IPS-11a (cell line): ENCODE results near the gene HUNK.

ENCODE experiments used
- H3K4me3 ChIP-seq: one replicate; pipeline ENCODE4 v1.5.1; 2013; ENCODE audit warnings: low read depth, low read length, control low read depth

The HUNK gene

DNA sequence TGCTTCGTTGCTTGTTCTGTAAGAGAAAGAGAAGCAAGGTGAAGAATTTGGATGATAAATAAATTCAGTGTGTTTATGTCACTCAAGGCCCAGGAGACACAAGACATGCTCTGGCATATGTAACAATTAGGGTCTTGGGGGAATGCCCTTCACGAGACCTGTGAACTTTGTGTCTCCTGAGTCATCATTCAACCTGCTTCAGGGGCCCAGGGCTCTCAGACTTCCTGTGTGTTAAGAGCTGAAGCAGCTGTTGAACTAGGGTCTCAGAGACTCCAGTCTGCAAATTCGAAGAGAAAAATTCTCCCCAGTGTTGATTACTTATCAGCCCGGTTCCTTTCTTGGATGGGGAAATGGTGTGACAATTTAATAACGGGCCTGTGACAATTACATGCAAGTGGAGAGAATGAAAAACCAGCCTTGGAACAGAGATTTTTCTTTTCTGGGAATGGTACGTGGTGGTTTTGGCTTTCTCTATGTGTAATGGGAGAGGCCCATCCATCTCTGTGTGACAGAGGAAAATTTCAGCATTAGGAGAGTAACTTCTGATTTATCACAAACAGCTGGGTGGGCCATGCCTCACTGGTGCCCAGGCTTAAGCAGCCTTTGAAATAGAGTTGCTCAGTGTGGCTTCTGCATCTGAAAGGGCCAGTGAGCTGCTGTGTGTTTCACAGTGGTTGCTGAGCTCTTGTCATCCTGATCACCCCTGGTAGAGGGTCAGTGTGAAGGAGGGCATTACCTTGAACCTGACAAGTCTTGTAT is 22.4 kb downstream of the HUNK start:
- H3K4me3 ChIP-seq: no peak overlapping the region

- H3K4me3 ChIP-seq: no peak overlapping the region
Measured at GRCh38 chr21:31896019-31896418, 23.2 kb downstream of the HUNK start.

DNA sequence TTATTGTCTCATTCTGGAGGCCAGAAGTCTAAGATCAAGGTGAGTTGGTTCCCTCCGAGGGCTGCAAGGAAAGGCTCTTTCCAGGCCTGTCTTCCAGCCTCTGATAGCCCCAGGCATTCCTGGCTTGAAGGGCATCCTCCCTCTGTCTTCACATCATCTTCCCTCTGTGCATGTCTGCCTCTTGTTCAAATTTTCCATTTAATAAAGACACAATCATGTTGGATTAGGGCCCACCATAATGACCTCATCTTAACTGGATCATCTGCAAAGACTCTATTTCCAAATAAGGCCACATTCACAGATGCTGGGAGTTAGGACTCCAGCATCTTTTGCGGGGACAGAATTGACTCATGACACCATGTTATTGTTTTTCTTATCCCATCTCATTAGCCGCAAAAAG is 24.5 kb downstream of the HUNK start:
- H3K4me3 ChIP-seq: no peak overlapping the region

- H3K4me3 ChIP-seq: no peak overlapping the region
Measured at GRCh38 chr21:31898933-31899630, 26.3 kb downstream of the HUNK start.

DNA sequence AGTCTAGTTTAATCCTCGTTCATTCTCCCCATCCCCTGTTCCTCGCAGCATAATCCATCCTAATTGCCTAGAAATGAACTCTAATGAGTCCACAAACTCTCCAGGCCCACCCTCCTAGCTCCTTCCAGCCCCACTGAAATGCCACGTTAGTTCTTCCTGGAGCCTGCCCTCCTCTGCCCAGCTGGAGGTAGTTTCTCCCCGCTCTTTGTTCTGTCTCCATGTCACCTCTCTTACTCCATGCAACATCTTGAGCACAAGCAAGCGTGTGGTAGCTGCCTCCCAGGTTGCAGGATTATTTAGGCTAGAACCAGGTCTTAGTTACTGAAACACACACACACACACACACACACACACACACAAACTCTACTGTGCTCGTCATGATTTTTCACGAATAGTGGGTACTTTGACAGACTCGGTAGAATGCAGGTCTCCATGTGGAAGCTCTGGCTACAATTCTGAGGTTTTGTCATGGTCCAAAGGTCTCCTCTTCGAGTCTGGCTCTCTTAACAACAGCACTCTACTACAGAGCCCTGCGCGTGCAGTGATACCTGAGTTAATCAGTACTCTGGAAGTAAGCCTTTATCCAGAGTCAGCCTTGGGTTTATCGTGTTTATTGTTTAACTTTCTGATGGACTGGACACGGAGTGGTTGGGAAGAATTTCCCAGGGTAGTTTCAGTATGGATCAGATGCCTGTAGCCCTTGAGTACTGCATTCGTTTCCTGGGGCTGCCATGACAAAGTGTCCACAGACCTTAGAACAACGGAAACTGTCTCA is 27.5 kb downstream of the HUNK start:
- no peak overlapping the region for H3K4me3 ChIP-seq

- no peak overlapping the region for H3K4me3 ChIP-seq
Measured at GRCh38 chr21:31901315-31901714, 28.5 kb downstream of the HUNK start.

DNA sequence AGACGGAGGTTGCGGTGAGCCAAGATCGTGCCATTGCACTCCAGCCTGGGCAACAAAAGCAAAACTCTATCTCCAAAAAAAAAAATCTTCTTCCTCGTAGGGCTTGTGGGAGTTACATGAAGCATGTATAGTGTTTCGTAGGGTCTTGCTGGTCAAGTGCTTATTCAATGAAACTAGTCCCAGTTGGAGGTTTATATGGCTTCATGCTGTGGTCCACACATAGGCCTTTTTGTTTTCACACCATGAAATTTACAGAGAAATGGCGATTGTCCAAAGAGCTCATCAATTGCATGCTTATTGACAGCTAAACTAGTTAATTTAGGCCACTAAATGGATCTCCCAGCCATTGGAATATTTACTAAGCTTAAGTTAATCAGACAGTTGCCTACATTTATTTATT is 29.6 kb downstream of the HUNK start:
- H3K4me3 ChIP-seq: no peak overlapping the region

DNA sequence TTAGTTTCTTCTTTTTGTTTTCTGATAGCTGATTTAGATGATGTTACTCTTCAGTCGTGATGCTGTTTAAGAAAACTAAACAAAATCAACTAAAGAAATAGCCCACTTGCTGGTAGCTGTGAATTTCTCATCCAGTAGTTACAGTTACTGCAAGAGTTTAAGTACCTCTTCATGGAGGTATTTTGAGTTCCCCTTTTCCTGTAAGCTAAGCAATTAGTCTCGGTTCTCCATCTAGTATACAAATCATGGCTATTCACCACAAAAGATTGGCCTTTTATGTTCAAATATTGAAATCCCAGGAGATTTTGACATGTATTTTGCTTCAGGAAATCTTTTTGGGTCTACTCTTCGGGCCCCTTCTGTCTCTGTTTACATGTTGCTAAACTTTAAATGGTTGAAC is 31.1 kb downstream of the HUNK start:
- H3K4me3 ChIP-seq: no peak overlapping the region

DNA sequence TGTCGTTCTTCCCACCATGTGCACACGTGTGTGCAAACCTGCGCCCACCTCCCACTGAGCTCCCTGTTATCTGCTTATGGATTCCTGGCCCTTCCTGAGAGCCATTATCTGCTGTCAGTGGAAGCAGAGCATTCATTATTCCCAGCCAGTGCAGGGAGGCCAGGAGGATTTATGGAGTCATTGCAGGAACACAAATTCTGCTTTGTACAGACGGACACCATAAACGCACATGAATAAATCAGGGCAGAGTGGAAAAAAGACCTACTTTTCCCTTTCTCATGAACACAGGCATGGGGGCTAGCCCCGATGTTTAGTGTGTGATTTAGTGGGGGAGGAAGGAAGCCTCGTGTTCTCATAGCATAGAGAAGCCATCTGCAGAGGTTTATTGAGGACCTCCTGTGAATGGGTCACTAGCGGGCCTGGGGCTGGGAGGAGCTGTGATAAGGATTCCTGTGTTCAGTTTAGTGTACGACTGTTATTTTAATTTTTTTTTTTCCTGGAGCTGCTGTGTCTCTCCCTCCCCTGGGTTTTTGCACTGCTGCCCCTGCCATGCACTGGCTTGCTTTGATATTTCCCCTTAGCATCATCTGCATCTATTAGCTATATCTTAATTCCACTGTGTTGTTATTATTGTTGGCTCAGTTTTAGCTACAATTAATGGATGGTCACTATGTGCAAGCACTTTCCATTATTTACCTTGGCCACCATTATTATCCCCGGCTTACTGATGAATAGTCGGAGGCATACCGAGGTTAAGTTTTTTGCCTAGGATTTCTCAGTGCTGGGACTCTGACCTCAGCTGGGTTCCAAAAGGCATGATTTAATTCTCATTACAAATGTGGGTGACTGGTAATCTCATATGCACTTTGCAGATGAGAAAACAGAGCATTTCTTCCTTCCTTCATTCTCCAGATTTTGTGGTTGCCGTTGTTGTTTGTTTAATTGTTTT is 33.0 kb downstream of the HUNK start:
- no peak overlapping the region for H3K4me3 ChIP-seq

- no peak overlapping the region for H3K4me3 ChIP-seq
Measured at GRCh38 chr21:31908106-31909031, 35.5 kb downstream of the HUNK start.

DNA sequence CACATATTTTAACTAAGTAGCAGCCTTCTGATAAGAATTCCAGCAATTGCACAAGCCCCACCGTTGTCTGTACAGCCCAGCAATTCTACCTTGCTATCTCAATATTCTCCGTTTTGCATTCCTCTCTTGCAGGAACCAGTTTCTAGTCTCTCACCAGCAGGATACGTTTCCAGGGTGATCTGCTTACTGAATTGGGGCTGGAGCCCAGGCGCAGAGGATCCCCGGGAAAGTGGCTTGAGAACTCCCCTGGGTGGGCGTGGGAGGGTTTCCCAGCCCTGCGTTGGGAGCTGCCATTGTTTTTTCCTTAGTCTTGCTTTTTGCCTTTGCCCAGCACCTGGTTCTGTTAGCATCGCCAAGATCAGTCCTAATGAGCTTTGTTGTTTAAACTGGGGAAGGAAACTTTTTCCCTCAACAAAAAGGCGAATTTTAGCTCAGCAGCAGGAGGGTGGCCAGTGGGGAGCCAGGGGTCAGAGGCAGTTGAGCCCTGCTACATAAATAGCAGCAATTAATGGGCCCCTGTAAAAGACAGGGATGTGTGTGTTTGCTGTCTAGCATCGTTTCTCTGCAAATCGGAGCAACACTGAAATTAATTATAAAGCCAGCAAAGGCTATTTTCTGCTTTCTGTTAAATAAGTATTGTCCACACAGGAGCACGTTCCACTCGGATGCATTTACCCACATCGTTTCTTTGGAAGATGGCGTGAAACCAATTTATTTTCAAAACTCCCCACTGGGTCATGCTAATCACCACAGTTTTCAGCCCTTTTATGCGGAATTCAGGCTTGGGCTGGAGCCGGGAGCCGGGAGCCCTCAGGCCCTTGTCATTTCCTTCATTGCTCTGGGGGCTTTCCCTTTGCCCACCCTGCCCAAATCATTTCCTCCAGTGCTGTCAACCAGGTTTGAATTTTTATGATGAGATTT is 36.6 kb downstream of the HUNK start:
- no peak overlapping the region for H3K4me3 ChIP-seq

GRCh38 chr21:31910074-31910470 is 37.3 kb downstream of the HUNK start:
- no peak overlapping the region for H3K4me3 ChIP-seq

- no peak overlapping the region for H3K4me3 ChIP-seq
Measured at GRCh38 chr21:31911138-31911907, 38.5 kb downstream of the HUNK start.

DNA sequence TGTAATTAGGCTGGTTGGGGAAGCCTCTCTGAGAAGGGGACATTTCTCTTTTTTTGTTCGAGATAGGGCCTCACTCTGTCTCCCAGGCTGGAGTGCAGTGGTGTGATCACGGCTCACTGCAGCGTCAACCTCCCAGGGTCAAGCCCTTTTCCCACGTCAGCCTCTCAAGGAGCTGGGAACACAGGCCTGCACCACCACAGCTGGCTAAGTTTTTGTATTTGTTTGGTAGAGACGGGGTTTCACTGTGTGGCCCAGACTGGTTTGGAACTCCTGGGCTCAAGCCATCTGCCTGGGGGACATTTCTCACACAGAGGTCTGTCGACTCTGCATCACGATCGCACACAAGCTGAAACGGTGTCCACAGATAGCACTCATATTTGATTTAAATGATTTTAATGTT is 39.7 kb downstream of the HUNK start:
- no peak overlapping the region for H3K4me3 ChIP-seq

- H3K4me3 ChIP-seq: no peak overlapping the region
Measured at GRCh38 chr21:31913182-31913608, 40.4 kb downstream of the HUNK start.

DNA sequence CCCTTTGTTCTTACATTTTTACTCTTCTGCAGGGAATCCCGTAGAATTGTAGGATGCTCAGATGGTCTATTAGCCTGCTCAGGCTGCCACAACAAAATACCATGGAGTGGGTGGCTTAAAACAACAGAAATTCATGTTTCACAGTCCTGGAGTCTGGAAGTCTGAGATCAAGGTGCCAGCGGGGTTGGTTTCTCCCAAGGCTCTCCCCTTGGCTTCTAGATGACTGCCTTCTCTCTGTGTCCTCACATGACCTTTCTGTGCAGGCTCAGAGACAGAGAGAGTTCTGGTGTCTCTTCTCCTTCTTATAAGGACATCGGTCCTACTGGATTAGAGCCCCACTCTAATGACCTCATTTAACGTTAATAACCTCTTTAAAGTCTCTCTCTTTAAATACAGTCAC is 41.7 kb downstream of the HUNK start:
- H3K4me3 ChIP-seq: no peak overlapping the region

DNA sequence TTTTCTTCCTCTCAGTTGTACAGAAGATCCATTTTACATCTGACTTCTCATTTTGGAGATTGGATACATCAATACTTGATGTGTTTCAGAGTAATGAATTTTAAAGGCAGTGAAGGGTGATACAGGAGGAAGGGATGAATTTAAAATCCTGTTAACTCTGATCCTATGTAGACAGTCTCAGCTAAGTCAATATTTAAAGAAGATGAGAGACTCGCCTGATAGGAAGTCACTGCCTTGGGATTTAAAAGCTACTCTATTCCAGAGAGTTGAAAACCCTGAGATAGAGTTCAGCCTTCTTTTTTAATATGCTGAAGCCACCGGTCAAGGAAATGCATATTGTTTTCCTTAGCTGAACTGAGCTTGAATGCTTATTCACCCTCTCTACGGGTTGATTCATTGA is 42.7 kb downstream of the HUNK start:
- H3K4me3 ChIP-seq: no peak overlapping the region

DNA sequence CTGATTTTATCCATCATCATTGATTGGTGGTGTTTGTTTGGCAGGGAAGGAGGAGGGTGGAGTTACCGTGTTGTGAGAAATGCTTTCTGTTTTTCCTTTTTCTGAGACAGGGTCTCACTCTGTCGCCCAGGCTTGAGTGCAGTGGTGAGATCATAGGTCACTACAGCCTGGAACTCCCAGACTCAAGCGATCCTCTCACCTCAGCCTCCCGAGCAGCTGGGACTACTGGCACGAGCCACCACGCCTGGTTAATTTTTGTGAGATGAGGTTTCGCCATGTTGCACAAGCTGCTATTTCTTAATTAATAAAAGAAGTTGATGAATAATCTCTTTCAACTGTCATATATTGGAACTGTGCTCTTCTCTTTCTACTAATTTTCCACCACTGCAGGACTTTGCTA is 44.3 kb downstream of the HUNK start:
- H3K4me3 ChIP-seq: no peak overlapping the region
